Natural killer cell (primary cell): ENCODE measurements around the gene SLC26A8. TPM values are rescaled to one million over a fixed set of nuclear protein-coding genes. Genes with fewer than 3 reads are reported as not detected.

Experiments
- ATAC-seq, 3 donors: fragments of 150-1000 bp in 2 of 3; fragments of 200-7000 bp in 1 of 3; cut with Tn5 transposase; 1 replicate in 1 of 3; 2 replicates in 2 of 3; pipeline ENCODE4 v1.10.0; 2021; ENCODE audit warnings: mild to moderate bottlenecking in 2 of 3, moderate library complexity in 2 of 3
- DNase-seq, 2 donors: peaks; one replicate each; pipeline versions ENCODE4 v3.0.0 to v3.0.0-alpha.2; 2013 to 2021; ENCODE audit warnings: mixed read lengths in 1 of 2
- H3K27ac ChIP-seq: one replicate; pipeline ENCODE4 v1.5.1; 2013; ENCODE audit warnings: mild to moderate bottlenecking, low read length
- H3K27me3 ChIP-seq: one replicate; pipeline ENCODE4 v1.6.1; 2013; ENCODE audit warnings: low read length; ENCODE audit not compliant: control insufficient read depth, insufficient read depth
- H3K36me3 ChIP-seq: one replicate; pipeline ENCODE4 v1.6.1; 2013; ENCODE audit warnings: low read length; ENCODE audit not compliant: control insufficient read depth, insufficient read depth
- H3K4me1 ChIP-seq: one replicate; pipeline ENCODE4 v1.6.1; 2013; ENCODE audit warnings: low read length; ENCODE audit not compliant: control insufficient read depth, insufficient read depth
- H3K4me3 ChIP-seq: one replicate; pipeline ENCODE4 v1.5.1; 2013; ENCODE audit warnings: low read length
- H3K9me3 ChIP-seq: one replicate; pipeline ENCODE4 v1.6.1; 2013; ENCODE audit warnings: low read length; ENCODE audit not compliant: control insufficient read depth, insufficient read depth
- H3K27ac Mint-ChIP-seq, 2 donors: one replicate each; pipeline ENCODE4 v1.8.0; 2022; ENCODE audit warnings: mild to moderate bottlenecking in 2 of 2, mixed read lengths in 2 of 2, moderate library complexity in 1 of 2
- H3K27me3 Mint-ChIP-seq, 2 donors: one replicate each; pipeline ENCODE4 v1.8.0; 2022; ENCODE audit warnings: low read depth in 2 of 2, mixed read lengths in 2 of 2
- H3K36me3 Mint-ChIP-seq: one replicate; pipeline ENCODE4 v1.8.0; 2022; ENCODE audit warnings: mixed read lengths
- H3K4me1 Mint-ChIP-seq, 2 donors: one replicate each; pipeline ENCODE4 v1.8.0; 2022; ENCODE audit warnings: mixed read lengths in 2 of 2
- H3K4me3 Mint-ChIP-seq: one replicate; pipeline ENCODE4 v1.8.0; 2022; ENCODE audit warnings: mild to moderate bottlenecking, moderate library complexity, mixed read lengths
- H3K9me3 Mint-ChIP-seq, 2 donors: one replicate each; pipeline ENCODE4 v1.8.0; 2022; ENCODE audit warnings: mixed read lengths in 2 of 2
- WGBS: methylation state at CpG from one replicate; pipeline ENCODE4 v1.1.7; 2013; ENCODE audit warnings: missing lambda C conversion rate; ENCODE audit not compliant: insufficient coverage; 5-methylcytosine and 5-hydroxymethylcytosine counted together
- intact Hi-C: fragments of 100-400 bp; cut with micrococcal nuclease; formaldehyde crosslinking; loops from one replicate; pipeline ENCODE4 v1.14.2; 2022
- total RNA-seq, 4 donors: library from RNA; stranded (reverse); fragments of 120-200 nt in 1 of 4; gene quantifications; one replicate each; pipeline versions ENCODE4 v1.2.3 to v1.2.4, GENCODE V29; 2013 to 2022
- TF ChIP-seq, protein P1 (sequence below): fragments of 200-600 bp; IDR thresholded peaks from one replicate; pipeline ENCODE4 v1.8.0; 2022; ENCODE audit warnings: antibody characterized with exemption

The SLC26A8 gene
- total RNA-seq, 3 donors from 2014 or later (not counting 1 experiment from before 2014, with no cell fraction given): 0.93 TPM; not detected in 2

DNA sequence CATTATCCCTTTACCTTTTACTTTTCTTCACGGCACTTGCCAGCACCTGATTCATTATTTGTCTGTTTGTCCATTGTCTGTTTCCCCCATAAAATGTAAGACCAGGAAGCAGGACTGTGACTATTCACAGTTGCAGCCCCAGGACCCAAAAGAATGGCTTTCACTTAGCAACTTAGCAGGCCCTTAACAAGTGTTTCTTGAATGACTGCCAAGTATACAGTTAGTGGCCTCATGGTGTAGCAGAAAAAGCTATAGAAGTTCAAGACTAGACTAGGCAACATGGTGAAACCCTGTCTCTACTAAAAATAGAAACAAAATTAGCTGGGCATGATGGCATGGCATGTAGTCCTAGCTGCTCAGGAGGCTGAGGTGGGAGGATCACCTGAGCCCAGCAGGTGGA lies 4.3 kb downstream of the SLC26A8 start:
- no peaks in the 10 kb centered on the region for H3K4me1 ChIP-seq
- no peak overlapping the region for H3K27ac Mint-ChIP-seq
- WGBS: 52% methylated on average over 1 of the region's 1 CpG
- no peak overlapping the region for H3K4me3 ChIP-seq
- H3K27me3 ChIP-seq: peaks cover 4% of the 10 kb centered on the region
- ATAC-seq (no peak), DNase-seq (no peak)
- TF ChIP-seq, protein P1, sequence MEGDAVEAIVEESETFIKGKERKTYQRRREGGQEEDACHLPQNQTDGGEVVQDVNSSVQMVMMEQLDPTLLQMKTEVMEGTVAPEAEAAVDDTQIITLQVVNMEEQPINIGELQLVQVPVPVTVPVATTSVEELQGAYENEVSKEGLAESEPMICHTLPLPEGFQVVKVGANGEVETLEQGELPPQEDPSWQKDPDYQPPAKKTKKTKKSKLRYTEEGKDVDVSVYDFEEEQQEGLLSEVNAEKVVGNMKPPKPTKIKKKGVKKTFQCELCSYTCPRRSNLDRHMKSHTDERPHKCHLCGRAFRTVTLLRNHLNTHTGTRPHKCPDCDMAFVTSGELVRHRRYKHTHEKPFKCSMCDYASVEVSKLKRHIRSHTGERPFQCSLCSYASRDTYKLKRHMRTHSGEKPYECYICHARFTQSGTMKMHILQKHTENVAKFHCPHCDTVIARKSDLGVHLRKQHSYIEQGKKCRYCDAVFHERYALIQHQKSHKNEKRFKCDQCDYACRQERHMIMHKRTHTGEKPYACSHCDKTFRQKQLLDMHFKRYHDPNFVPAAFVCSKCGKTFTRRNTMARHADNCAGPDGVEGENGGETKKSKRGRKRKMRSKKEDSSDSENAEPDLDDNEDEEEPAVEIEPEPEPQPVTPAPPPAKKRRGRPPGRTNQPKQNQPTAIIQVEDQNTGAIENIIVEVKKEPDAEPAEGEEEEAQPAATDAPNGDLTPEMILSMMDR: no peak
- intact Hi-C loops: no loop called here
- H3K4me3 Mint-ChIP-seq: no peak overlapping the region
- H3K36me3 ChIP-seq: no peaks in the 10 kb centered on the region
- no peaks in the 10 kb centered on the region for H3K9me3 Mint-ChIP-seq
- no peaks in the 10 kb centered on the region for H3K36me3 Mint-ChIP-seq
- no peak overlapping the region for H3K27ac ChIP-seq
- H3K4me1 Mint-ChIP-seq: no peaks in the 10 kb centered on the region
- H3K27me3 Mint-ChIP-seq: peaks cover 17 to 19% of the 10 kb centered on the region in 2 donors
- no peaks in the 10 kb centered on the region for H3K9me3 ChIP-seq

DNA sequence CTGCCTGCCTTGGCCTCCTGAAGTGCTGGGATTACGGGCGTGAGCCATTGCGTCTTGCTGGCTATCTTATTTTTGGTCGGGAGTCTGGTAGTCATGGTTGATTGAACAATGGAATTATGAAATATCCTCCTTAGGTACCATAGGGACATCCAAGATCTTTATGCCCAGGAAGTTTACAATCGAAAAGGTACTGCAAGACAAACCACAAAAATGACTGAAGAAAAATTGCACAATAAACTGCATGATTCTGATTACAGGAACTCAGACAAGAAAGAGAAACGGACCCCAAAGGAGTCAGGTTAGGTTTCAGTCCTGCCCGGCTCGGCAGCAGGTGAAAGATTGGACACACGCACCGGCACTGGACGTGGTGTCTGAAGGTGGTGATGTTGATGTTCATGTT lies 5.3 kb downstream of the SLC26A8 start:
- DNase-seq (no peak), ATAC-seq (no peak)
- no peak overlapping the region for H3K4me3 ChIP-seq
- no peaks in the 10 kb centered on the region for H3K9me3 ChIP-seq
- H3K27ac Mint-ChIP-seq: no peak overlapping the region
- H3K27ac ChIP-seq: no peak overlapping the region
- peaks cover 4% of the 10 kb centered on the region for H3K27me3 ChIP-seq
- no peak overlapping the region for H3K4me3 Mint-ChIP-seq
- H3K36me3 Mint-ChIP-seq: no peaks in the 10 kb centered on the region
- H3K27me3 Mint-ChIP-seq: peaks cover 15 to 16% of the 10 kb centered on the region in 2 donors
- no peaks in the 10 kb centered on the region for H3K4me1 ChIP-seq
- TF ChIP-seq, protein P1: no peak
- WGBS: 83% methylated on average over 11 of the region's 11 CpGs
- intact Hi-C loops: no loop called here
- no peaks in the 10 kb centered on the region for H3K4me1 Mint-ChIP-seq
- H3K36me3 ChIP-seq: no peaks in the 10 kb centered on the region
- H3K9me3 Mint-ChIP-seq: no peaks in the 10 kb centered on the region

DNA sequence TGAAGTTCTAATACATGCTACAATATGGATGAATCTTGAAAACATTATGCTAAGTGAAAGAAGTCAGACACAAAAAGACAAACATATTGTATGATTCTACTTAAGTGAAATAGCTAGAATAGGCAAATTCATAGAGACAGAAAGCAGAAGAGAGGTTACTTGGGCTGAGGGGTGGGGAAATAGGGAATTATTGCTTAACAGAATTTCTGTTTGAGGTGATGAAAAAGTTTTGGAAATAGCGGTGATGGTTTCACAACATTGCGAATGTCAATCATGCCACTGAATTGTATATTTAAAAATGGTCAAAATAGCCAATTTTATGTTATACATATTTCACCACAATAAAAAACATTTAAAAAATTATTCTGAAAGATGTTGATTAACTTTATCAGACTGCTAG lies 6.1 kb downstream of the SLC26A8 start:
- intact Hi-C loops: no loop called here

DNA sequence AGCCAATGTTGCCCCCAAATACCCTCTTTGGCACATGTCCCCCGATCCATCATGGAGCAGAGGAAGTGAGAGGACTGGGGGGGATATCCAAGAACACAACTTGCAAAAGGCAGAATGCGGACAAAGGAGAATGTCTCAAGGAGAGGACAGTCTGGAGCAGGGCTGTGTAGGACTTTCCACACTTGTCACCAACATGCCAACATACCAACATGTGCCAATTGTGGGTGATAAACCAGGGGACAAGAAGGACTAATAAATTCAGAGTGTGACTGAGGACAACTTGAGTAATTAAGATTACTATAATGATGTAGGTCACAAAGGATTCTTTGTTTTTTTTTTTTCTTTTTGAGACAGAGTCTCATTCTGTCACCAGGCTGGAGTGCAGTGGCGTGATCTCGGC lies 8.8 kb downstream of the SLC26A8 start:
- H3K9me3 Mint-ChIP-seq: no peaks in the 10 kb centered on the region
- H3K9me3 ChIP-seq: no peaks in the 10 kb centered on the region
- peaks cover 7 to 14% of the 10 kb centered on the region in 2 donors for H3K27me3 Mint-ChIP-seq
- no peak overlapping the region for H3K4me3 ChIP-seq
- DNase-seq (no peak), ATAC-seq (no peak)
- H3K36me3 Mint-ChIP-seq: no peaks in the 10 kb centered on the region
- H3K4me3 Mint-ChIP-seq: no peak overlapping the region
- intact Hi-C loops: no loop called here
- H3K27ac ChIP-seq: no peak overlapping the region
- 100% methylated on average over 2 of the region's 4 CpGs for WGBS
- H3K4me1 Mint-ChIP-seq: no peaks in the 10 kb centered on the region
- no peaks in the 10 kb centered on the region for H3K27me3 ChIP-seq
- TF ChIP-seq, protein P1: no peak
- no peaks in the 10 kb centered on the region for H3K36me3 ChIP-seq
- H3K4me1 ChIP-seq: no peaks in the 10 kb centered on the region
- no peak overlapping the region for H3K27ac Mint-ChIP-seq

More for the DNA sequence above, 6.1 kb downstream of the SLC26A8 start:
- ATAC-seq (no peak), DNase-seq (no peak)
- 85% methylated on average over 2 of the region's 2 CpGs for WGBS
- Histone ChIP-seq H3K4me1 (no peaks in the 10 kb centered on the region), H3K27me3 (peaks cover 4% of the 10 kb centered on the region), H3K36me3 (no peaks in the 10 kb centered on the region), H3K27ac (no peak overlapping the region), H3K9me3 (no peaks in the 10 kb centered on the region), H3K4me3 (no peak overlapping the region)
- TF ChIP-seq, protein P1: no peak
- H3K4me1 Mint-ChIP-seq: no peaks in the 10 kb centered on the region
- peaks cover 7 to 12% of the 10 kb centered on the region in 2 donors for H3K27me3 Mint-ChIP-seq
- no peaks in the 10 kb centered on the region for H3K9me3 Mint-ChIP-seq
- H3K27ac Mint-ChIP-seq: no peak overlapping the region
- H3K4me3 Mint-ChIP-seq: no peak overlapping the region
- no peaks in the 10 kb centered on the region for H3K36me3 Mint-ChIP-seq
